VCaP (cell line): ENCODE data around the gene PCNX1.
"Not testable (repeated sequence)": the region's sequence is repeated elsewhere in the genome, so short reads cannot be mapped to it uniquely, and the experiment has no call there.

Experiments used
- H3K27ac ChIP-seq: fragments of 450-650 bp; 2 replicates; pipeline ENCODE4 v1.5.1; 2017
- CTCF ChIP-seq: fragments of 450-650 bp; conservative IDR thresholded peaks from 2 replicates; pipeline ENCODE4 v1.5.1; 2017; ENCODE audit warnings: mild to moderate bottlenecking, moderate library complexity

Gene PCNX1

DNA sequence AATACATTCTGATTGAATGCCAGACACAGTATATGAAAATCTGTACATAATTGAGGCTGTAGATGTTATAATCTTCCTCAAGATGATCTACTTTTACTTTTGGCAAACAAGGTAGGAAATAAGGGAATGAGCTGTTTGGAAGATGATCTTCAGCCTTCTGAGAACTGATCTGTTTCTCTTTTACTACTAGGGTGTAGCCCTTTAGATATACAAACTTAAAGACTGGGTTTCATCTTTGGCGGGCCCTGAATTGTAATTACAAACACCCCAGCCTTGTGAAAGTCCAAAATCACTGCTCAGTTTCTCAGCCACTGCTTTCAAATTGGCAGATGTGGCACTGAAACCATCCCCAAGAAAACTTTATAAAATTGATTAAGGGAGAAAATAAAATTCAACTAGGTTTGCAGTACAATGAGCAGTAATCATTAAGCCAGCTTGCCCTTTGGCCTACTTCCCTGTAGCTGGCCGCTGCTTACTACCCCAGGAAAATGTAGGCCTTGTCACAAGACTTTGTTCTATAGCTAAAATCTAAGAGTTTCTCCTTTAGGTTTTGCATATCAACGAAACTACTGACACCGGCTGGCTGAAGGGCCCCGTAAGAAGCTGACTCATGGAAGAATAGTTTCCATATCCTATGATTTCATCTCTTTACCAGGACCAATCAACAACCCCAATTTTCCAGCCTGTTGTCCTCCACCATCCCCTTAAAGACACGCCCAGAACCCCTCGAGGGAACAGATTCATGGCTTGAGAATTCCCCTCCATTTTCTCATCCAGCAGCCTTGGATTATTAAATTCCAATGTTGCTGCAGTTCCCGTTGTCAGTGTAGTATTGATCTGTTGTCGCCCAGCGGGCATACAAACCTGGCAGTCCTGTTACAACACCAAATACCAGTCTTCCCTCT, 210.8 kb downstream of the PCNX1 start:
- TF ChIP-seq CTCF, result no peak
- H3K27ac ChIP-seq, result no peak overlapping the region

DNA sequence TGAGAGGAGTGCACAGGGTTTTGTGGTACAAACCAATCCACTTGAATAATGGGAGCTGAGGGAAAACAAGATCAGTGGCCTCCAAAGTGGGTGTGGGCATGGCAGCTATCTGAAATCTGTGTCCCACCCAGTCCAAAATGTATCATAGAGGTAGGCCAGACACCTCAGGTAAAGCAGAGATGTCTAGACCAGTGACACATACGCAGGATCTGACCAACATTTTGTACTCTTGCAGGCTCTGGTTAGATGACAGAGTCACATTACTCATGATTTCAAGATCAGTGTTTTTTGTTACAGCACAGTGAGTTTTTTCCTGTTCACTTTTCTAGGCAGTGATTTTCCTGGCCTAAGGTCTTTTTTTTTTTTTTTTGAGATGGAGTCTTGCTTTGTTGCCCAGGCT, 211.8 kb downstream of the PCNX1 start:
- no peak overlapping the region for H3K27ac ChIP-seq
- TF ChIP-seq CTCF, result no peak

DNA sequence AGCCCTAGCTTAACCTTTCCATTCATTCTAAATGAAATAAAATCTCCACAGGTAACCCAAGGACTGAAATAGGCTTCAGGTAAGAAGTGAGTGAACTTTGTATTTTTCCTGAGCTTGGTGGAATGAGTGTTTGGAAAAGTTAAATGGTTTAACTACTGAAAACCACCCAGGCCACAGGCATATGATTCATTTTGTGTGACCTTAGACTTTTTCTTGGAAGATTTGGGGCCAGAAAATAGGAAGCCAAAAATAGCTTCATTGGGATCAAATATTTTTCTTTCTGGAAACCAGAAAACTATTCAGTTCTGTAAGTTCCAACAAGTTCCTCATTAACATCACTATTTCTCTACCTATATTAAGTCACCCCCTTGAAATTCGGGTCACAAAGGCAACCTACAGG, 212.6 kb downstream of the PCNX1 start:
- H3K27ac ChIP-seq, result no peak overlapping the region
- no peak for TF ChIP-seq CTCF

- TF ChIP-seq CTCF, result no peak
- no peak overlapping the region for H3K27ac ChIP-seq
Observed at GRCh38 chr14:71121001-71121400, 213.7 kb downstream of the PCNX1 start.

GRCh38 chr14:71121711-71122110, 214.5 kb downstream of the PCNX1 start:
- no peak overlapping the region for H3K27ac ChIP-seq
- no peak for TF ChIP-seq CTCF

- TF ChIP-seq CTCF, result no peak
- no peak overlapping the region for H3K27ac ChIP-seq
Observed at GRCh38 chr14:71122866-71123565, 215.8 kb downstream of the PCNX1 start.

GRCh38 chr14:71123579-71124135, 216.4 kb downstream of the PCNX1 start:
- TF ChIP-seq CTCF, result no peak
- no peak overlapping the region for H3K27ac ChIP-seq

DNA sequence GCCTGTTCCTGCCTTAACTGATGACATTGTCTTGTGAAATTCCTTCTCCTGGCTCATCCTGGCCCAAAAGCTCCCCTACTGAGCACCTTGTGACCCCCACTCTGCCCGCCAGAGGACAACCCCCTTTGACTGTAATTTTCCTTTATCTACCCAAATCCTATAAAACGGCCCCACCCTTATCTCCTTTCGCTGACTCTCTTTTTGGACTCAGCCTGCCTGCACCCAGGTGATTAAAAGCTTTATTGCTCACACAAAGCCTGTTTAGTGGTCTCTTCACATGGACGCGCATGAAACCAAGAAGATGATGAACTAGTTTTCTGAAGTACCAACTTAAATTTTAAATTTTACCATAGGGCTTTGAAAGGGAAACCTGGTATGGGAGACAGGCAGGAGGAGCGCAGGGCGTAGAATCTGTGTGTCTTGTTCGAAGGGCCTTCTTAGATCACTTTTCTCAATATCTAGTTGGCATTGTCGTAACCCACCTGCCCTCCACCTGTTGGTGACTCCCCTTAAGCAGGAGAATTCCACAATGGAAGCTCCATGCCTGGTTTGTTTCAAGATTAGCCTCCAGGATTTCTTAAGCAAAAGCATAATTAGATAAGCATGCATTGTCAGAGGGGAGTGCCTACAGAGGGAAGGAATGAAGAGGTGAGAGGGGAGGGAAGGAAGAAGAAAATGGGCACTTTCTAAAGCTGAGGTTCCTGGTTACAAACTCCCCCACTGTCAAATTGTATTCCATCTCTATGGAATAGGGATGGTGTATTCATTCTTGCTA, 222.6 kb downstream of the PCNX1 start:
- not testable (repeated sequence) for H3K27ac ChIP-seq
